GM12872 (cell line): Measurements from ENCODE around the gene FKBP8.

ENCODE experiments used
- TF ChIP-seq, protein P1 (sequence below): IDR thresholded peaks from 3 replicates; pipeline ENCODE4 v1.5.1; 2011; ENCODE audit warnings: low read depth, mild to moderate bottlenecking, low read length, moderate library complexity; ENCODE audit not compliant: insufficient read depth

FKBP8 gene

DNA sequence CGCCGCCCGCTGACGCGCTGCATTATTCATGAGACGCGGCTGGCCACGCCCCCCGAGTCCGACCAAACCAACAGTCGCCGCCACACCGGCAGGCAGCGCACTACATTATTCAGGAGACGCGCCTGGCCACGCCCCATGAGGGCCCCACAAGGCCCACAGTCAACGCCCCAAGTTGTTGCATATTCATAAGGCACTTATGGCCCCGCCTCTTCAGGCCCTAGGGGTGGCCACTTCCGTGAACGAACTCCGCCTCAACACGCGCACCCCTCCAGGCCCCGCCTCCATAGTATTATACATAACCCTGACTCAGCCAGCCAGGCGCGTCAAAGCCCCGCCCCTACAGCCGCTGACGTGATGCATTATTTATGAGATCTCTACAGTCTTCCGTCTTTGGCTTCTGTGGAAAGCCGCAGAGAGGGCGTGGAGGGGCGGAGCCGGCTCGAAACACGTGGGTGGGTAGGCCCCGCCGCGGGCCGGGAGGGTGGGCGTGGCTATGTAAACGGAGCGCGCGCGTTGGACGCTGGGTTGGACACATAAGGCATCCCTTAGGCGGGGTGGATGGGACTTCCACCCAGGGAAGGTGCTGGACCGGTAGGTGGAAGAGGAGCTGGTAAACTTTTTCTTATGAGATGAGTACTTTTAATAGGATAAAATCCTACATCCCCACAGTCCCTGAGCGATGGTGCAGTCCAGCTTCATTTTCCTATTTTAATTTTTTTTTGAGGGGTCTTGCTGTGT is 21.1 kb downstream of the FKBP8 start:
- TF ChIP-seq, protein P1, sequence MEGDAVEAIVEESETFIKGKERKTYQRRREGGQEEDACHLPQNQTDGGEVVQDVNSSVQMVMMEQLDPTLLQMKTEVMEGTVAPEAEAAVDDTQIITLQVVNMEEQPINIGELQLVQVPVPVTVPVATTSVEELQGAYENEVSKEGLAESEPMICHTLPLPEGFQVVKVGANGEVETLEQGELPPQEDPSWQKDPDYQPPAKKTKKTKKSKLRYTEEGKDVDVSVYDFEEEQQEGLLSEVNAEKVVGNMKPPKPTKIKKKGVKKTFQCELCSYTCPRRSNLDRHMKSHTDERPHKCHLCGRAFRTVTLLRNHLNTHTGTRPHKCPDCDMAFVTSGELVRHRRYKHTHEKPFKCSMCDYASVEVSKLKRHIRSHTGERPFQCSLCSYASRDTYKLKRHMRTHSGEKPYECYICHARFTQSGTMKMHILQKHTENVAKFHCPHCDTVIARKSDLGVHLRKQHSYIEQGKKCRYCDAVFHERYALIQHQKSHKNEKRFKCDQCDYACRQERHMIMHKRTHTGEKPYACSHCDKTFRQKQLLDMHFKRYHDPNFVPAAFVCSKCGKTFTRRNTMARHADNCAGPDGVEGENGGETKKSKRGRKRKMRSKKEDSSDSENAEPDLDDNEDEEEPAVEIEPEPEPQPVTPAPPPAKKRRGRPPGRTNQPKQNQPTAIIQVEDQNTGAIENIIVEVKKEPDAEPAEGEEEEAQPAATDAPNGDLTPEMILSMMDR = no peak

DNA sequence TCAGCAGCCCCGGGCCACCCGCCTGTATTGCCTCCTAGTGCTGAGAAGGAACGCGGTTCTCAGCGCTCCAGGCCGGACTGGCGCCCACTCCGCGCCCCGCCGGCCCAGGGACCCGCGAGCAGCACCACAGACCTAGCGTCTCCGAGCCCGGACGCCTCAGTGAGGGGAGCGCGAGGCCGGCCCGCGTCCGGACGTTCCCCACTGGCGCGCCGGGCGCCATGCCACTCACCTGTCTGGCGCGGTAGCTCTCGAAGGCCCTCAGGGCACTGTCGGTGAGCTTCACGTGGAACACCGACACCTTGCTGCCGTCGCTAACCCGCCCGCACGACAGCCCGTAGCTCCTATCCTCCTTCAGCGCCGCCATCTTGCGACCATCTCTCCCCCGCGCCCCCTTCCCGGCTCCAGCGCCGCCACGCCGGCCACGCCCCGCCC is 21.7 kb downstream of the FKBP8 start, which contains the start of gene ELL:
Gene ELL, minus strand, starts transcription at position 379 of the 432 bp plus-strand sequence. Its CDS starts 15 bp downstream, at position 364.
- TF ChIP-seq, protein P1 = no peak

DNA sequence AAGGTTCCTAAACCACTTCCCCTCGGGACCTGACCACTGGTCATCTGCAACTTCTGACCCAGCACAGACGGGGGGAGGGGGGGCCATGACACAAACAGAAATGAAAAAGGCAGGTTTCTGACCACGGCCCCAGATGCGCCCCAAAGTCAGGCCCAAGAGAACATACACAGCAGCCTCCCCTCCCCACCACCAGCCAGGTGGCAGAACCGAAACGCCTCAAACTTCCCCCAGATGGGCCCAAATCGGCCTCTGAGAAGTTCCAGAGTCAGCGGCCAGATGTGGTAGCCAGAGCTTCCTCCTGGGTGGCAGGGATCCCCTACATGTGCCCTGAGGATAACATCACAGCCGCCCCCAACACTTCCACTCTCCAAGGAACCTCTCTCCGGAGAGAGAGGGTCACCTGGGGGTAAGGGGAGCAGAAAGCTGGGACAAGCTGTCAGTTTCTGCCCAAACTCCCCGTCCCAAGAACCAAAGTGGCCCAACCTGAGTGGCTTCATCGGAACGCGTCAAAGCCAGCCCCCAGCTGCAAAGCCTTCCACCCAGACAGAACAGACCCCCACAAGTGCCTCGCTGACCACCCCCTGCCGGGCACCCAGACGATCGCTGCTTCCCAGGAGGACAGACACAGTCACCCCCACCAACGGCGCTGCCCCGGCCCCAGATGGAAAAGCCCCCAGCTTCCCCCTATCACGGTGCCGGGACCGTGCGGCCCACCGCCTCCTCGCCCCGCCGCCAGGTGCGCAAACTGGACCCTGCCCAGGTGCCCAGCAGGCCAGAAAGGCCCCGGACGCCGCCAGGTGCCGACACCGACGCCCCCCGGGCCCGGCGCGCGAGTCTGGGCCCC is 22.3 kb downstream of the FKBP8 start:
- TF ChIP-seq, protein P1 = peak; percentile 10; the same call in 1 of the 3 replicates

DNA sequence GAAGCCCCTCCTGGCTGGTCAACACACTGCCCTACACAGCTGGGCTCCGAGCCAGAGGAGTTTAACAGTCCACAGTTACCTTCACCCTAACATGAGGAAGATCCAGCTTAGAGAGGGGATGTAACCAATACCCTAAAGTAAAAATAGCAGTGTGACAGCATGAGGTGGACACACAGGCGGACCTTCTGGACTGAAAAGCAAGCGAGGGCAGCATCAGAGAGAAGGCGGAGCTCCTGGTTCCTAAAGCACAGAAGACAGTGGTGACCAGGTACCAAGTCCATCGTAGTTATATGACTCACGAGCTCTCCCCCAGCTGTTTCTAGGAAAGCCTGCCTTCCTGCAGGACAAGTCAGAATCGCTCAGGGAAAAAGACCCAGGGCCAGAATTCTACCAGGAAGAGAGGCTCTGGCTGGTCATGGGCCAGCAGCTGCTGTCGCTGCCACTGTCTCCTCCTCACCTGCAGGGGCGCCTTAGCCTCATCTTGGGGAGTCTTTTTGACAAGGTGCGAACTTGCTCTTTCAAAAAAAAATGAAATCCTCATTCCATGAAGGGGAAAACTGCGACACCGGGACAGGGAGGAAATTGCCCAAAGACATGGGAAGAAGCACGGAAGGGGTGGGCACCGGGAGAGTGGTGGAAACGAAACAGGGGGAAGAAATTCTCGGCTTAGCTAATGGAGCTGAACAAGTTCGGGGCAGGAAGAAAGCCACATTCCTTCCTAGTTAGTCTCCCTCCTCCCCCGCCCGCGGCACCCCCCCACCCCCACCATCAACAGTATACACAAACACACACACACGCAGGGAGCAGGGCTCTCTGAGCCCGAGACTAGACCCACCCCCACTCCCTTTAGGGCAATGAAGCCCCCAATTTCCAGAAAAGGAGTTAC is 23.2 kb downstream of the FKBP8 start:
- TF ChIP-seq, protein P1 = peak; percentile 91

DNA sequence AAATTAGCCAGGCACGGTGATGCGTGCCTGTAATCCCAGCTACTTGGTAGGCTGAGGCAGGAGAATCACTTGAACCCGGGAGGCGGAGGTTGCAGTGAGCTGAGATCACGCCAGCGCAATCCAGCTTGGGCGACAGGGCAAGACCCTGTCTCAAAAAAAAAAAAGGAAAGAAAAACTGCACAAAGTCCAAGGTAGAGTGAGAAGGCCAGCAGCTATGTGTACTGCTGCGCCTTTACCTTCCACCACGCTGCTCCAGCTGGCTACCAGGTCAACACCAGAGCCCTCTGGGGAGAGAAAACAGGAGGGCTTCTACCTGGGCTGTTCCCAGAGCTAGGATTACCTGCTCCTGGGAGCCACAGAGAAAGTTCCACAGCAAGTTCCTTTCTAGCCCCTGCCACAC is 24.7 kb downstream of the FKBP8 start:
- TF ChIP-seq, protein P1 = no peak

DNA sequence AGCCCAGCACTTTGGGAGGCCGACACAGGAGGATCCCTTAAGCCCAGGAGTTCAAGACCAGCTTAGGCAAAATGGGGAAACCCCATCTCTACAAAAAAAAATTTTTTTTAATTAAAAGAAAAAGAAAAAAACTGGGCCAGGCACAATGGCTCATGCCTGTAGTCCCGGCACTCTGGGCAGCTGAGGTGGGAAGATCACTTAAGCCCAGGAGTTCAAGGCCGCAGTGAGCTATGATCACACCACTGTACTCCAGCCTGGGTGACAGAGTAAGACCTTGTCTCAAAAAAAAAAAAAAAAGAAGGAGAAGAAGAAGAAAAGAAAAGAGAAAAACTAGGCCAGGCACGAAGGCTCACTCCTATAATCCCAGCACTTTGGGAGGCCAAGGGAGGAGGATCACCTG is 25.8 kb downstream of the FKBP8 start:
- TF ChIP-seq, protein P1 = no peak
